GF-D8 (cell line): ENCODE results near the gene TCAP.

Experiments used
- DNase-seq: peaks from one replicate; lab custom pipeline; 2025; lab: John Stamatoyannopoulos, UW

Gene TCAP

GRCh38 chr17:39664581-39665561 lies at the start of gene TCAP:
Gene TCAP, plus strand, starts transcription at chr17:39665349. Its CDS starts 11 bp downstream, at chr17:39665360.
- no peak for DNase-seq

DNA sequence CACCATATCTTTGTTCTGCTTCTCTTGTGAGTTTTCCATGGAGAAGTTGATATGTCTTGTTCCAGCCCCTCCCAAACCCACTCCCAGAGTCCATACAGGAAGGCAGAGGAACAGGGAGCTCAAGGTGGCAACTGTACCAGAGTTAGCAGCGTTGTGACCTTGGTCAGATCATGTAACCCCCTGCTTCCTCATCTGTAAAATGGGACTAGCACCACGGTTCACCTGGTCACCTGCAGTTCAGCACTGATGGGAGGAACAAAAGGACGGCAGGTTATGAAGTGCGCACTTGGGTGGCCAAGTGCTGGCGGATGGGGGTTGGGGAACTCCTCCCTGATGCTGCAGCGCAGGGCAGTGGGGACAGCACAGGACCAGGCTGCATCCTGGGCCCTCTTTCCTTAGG lies 49.7 kb upstream of the TCAP start:
- no peak for DNase-seq

DNA sequence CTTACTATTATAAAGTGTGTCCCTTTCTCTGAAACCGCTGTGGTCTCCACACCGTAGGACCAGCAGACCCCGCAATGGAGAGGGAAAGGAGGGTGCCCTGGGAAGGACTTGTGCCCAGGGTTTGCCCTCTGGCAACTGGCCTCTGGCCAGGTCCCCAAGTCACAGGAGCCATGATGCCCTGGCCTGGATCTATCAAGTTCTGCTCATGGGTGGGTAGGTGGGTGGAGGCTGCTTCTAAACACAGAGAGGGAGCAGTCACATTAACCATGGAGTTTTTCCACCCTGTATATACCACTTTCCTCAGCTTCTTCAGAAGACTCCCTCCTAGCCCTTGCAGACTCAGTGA lies 48.1 kb upstream of the TCAP start:
- DNase-seq: no peak

DNA sequence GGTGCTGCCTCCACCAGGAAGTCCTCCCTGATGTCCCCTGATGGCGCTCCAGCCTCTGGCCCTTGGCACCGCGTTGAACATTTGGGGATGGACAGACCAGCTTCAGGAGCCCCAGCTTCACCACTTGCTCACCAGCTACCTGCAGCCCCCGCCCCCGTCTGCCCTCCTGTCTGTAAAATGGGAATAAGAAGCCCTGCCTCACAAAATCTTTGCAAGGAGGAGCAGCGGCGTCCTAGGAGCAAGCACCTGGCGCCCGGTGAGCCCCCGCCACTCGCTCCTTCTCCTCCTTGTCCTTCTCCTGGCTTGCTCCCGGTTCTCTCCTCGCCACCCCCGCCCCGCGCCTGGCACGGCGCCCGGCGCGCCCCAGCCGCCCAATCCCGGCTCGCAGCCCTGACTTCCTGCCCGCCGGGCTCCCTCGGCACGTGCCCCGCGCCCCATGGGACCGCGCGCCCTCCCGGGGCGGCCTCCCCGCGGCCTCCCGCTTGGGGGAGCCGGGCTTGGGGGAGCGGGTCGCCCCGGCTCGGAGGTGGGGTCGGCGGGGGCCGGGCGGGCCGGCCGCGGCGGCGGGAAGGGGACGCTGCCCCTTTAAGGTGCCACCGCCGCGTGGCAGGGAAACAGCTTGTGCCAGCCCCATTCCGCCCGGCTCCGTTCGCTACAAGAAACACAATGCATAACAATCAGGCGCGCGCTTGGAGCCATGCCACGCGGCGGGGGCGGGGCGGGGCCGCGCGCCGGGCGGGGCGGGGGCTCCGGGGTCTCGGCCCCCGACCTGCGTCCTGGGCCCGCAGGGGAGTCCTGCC lies 47.5 kb upstream of the TCAP start:
- DNase-seq: peak; percentile 45

DNA sequence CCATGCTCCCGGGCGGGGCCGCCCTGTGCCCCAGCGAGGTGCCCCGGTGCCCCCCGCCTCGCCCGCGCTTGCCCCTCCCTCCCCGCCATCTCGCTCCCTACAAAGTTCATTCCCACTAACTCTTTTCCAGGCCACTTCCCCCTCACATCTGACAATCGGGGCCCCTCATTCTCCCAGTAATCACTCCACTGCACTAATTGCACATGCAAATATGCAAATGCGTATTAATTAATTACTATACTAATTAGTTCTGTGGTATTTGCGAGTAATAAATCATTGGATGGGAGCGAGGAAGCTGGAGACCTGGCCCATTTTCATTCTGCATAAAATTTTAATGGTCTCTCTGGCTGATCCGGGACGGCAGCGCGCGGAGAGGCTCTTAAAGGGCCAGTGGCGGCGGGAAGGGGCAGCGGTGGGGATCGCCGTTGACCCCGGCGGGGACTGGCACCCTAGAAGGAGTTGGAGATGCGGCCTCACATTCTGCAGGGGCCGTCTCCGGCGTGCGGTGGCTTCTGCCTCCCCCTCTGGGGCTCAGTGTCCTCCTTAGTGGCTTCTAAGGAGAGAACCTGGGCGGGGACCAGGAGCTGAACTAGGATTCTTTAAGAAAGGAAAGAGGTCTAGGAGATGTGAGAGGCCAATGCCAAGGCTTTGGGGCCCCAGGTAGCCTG lies 46.8 kb upstream of the TCAP start:
- DNase-seq: no peak

GRCh38 chr17:39618956-39619785 lies 46.0 kb upstream of the TCAP start:
- no peak for DNase-seq

GRCh38 chr17:39619786-39620101 lies 45.4 kb upstream of the TCAP start:
- no peak for DNase-seq

DNA sequence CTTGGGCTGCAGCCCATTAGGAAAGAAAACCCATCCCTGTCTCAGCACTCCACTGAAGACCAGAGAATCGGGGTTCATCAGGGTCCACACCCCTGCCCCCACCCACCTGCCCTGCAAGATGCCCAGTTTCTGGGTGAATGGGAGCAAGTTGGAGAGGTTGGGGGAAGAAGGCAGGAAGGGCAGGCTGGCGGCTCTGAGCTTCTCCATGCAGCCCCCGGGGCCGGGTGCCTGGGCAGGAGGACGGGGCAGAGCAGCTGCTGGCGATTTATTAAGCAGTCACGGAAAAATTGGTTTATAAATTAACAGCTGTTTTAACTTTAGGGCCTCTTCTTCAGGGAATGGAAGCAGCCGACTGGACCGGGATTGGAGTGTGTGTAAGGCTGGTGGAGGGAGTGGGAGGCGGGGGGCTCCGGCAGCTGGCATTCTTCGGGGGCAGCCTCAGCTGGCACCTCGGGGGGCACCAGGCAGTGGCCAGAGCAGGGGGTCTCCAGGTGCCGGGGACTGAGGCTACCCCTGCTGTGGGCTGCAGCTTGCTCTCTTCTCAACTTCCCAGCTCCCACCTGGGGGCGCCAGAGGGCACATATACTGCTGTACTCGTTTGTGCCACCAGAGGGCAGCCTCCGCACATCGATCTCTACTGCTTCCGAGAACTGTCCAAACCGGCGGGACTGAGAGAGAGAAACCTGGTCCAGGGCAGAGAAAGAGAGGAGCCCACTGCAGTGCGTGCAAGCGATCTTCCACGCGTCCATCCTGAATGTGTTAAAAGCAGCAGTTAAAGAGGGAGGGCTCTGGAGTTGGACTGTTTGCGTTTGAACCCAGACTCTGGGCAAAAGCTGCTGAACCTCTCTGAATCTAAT lies 43.4 kb upstream of the TCAP start:
- peak; percentile 22 for DNase-seq

GRCh38 chr17:39622380-39623006 lies 42.7 kb upstream of the TCAP start:
- no peak for DNase-seq

DNA sequence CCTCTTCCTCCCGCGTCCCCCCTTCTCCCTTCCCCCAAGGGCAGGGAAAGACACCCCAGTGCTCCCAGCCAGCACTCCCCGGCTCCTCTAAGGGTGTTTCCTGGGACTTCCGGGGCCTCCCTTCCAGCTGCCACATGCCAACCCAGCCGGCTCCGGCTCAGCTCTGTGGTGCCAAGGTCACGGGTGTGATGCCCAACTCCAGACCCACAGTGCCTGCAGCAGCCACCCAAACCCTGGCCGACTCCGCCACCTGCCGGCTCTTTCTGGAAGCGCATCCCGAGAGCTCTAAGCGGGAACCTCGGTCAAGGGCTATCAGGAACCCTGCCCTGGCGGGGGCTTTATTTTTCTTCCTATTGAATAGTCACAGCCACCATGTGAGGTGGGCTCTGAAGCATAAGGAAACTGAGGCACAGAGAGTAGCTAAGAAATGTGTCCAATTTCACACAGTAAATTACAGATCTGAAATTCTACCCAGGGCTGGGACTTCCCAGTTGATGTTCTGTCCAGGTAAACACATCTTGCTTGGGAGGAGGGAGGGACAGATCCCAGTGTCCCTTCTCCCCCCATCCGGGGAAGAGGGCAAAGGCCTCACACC lies 41.7 kb upstream of the TCAP start:
- no peak for DNase-seq

GRCh38 chr17:39624313-39624712 lies 40.8 kb upstream of the TCAP start:
- no peak for DNase-seq

- no peak for DNase-seq
Measured at GRCh38 chr17:39625198-39625785, 39.9 kb upstream of the TCAP start.

GRCh38 chr17:39626171-39627046 lies 38.7 kb upstream of the TCAP start, which contains the start of gene PPP1R1B:
Gene PPP1R1B, plus strand, starts transcription at chr17:39626952. Its CDS starts 441 bp downstream, at chr17:39627393.
- no peak for DNase-seq

- no peak for DNase-seq
Measured at GRCh38 chr17:39627047-39627711, 38.0 kb upstream of the TCAP start.

- DNase-seq: no peak
Measured at GRCh38 chr17:39627712-39628516, 37.2 kb upstream of the TCAP start.

- no peak for DNase-seq
Measured at GRCh38 chr17:39628655-39629493, 36.3 kb upstream of the TCAP start.
